CD14-positive monocyte (primary cell): ENCODE data around the gene PGRMC1. TPM values are rescaled to one million over a fixed set of nuclear protein-coding genes. Genes with fewer than 3 reads are reported as not detected.
"Not testable (repeated sequence)": the region's sequence is repeated elsewhere in the genome, so short reads cannot be mapped to it uniquely, and the experiment has no call there.

ENCODE experiments used
- DNase-seq, 3 donors: peaks; one replicate each; pipeline ENCODE4 v3.0.0-alpha.2; 2011 to 2022
- H2AFZ ChIP-seq: 2 replicates; pipeline ENCODE4 v1.6.0; 2012; ENCODE audit warnings: mild to moderate bottlenecking, low read depth, low read length, inconsistent platforms; ENCODE audit not compliant: insufficient read depth, poor library complexity, severe bottlenecking
- H3K27ac ChIP-seq, 2 donors: 1 replicate in 1 of 2; 2 replicates in 1 of 2; pipeline ENCODE4 v1.5.1; 2012 to 2013; ENCODE audit warnings: low read length in 2 of 2, control low read depth in 1 of 2, inconsistent platforms in 1 of 2, low read depth in 1 of 2, mild to moderate bottlenecking in 1 of 2
- H3K27me3 ChIP-seq, 2 donors: one replicate each; pipeline versions ENCODE4 v1.6.0 to v1.6.1; 2011 to 2013; ENCODE audit warnings: low read length in 2 of 2; ENCODE audit not compliant: control insufficient read depth in 2 of 2, insufficient read depth in 2 of 2
- H3K36me3 ChIP-seq, 2 donors: replicated peaks in 1 of 2; 1 replicate in 1 of 2; 2 replicates in 1 of 2; pipeline versions ENCODE4 v1.5.1 to v1.6.1; 2012 to 2013; ENCODE audit warnings: low read length in 2 of 2, control low read depth in 1 of 2, inconsistent platforms in 1 of 2, mild to moderate bottlenecking in 1 of 2; ENCODE audit not compliant: insufficient read depth in 2 of 2, control insufficient read depth in 1 of 2
- H3K4me1 ChIP-seq, 2 donors: 1 replicate in 1 of 2; 2 replicates in 1 of 2; pipeline versions ENCODE4 v1.5.1 to v1.6.1; 2012 to 2013; ENCODE audit warnings: low read length in 2 of 2, control low read depth in 1 of 2, inconsistent platforms in 1 of 2, mild to moderate bottlenecking in 1 of 2, moderate library complexity in 1 of 2; ENCODE audit not compliant: insufficient read depth in 2 of 2, control insufficient read depth in 1 of 2
- H3K4me2 ChIP-seq: replicated peaks from 2 replicates; pipeline ENCODE3; 2012; ENCODE audit warnings: low read length, moderate library complexity, mild to moderate bottlenecking; ENCODE audit not compliant: poor library complexity, severe bottlenecking; ENCODE audit errors: extremely low read depth
- H3K4me3 ChIP-seq, 3 experiments: fragments of 200-600 bp in 1 of 3; sonication (generic) in 1 of 3; replicated peaks in 1 of 3; 1 replicate in 2 of 3; 2 replicates in 1 of 3; pipeline ENCODE4 v1.5.1; 2011 to 2013; ENCODE audit warnings: low read length in 3 of 3, mild to moderate bottlenecking in 3 of 3, control low read depth in 2 of 3, low read depth in 2 of 3, inconsistent platforms in 1 of 3, moderate library complexity in 1 of 3
- H3K79me2 ChIP-seq: 2 replicates; pipeline ENCODE4 v1.6.0; 2012; ENCODE audit warnings: mild to moderate bottlenecking, control low read depth, inconsistent platforms, low read length, moderate library complexity; ENCODE audit not compliant: insufficient read depth
- H3K9ac ChIP-seq: 2 replicates; pipeline ENCODE4 v1.6.0; 2017; ENCODE audit warnings: low read length, mild to moderate bottlenecking; ENCODE audit not compliant: insufficient read depth, poor library complexity, severe bottlenecking
- H3K9me3 ChIP-seq, 2 donors: replicated peaks in 1 of 2; 1 replicate in 1 of 2; 2 replicates in 1 of 2; pipeline versions ENCODE4 v1.5.1 to v1.6.1; 2012 to 2013; ENCODE audit warnings: low read length in 2 of 2, control low read depth in 1 of 2; ENCODE audit not compliant: control insufficient read depth in 1 of 2, insufficient read depth in 1 of 2
- H4K20me1 ChIP-seq: 2 replicates; pipeline ENCODE4 v1.6.0; 2012; ENCODE audit warnings: mild to moderate bottlenecking, low read length, control low read depth, moderate library complexity; ENCODE audit not compliant: insufficient read depth
- H3K27ac Mint-ChIP-seq, 7 donors: one replicate each; pipeline ENCODE4 v1.8.0; 2020; ENCODE audit warnings: mild to moderate bottlenecking in 7 of 7, mixed read lengths in 7 of 7, moderate library complexity in 6 of 7, inconsistent platforms in 2 of 7
- H3K27me3 Mint-ChIP-seq, 3 donors: one replicate each; pipeline ENCODE4 v1.8.0; 2021 to 2022; ENCODE audit warnings: low read depth in 3 of 3, mild to moderate bottlenecking in 3 of 3, mixed read lengths in 3 of 3, moderate library complexity in 3 of 3, inconsistent platforms in 1 of 3
- H3K36me3 Mint-ChIP-seq, 2 donors: one replicate each; pipeline ENCODE4 v1.8.0; 2020; ENCODE audit warnings: mixed read lengths in 2 of 2, inconsistent platforms in 1 of 2, mild to moderate bottlenecking in 1 of 2
- H3K4me1 Mint-ChIP-seq: one replicate; pipeline ENCODE4 v1.8.0; 2020; ENCODE audit warnings: mild to moderate bottlenecking, mixed read lengths
- H3K4me3 Mint-ChIP-seq, 2 donors: one replicate each; pipeline ENCODE4 v1.8.0; 2020; ENCODE audit warnings: mild to moderate bottlenecking in 2 of 2, mixed read lengths in 2 of 2, moderate library complexity in 1 of 2
- H3K9me3 Mint-ChIP-seq, 7 donors: one replicate each; pipeline ENCODE4 v1.8.0; 2020 to 2022; ENCODE audit warnings: mixed read lengths in 7 of 7, mild to moderate bottlenecking in 6 of 7, moderate library complexity in 6 of 7, inconsistent platforms in 2 of 7
- WGBS: methylation state at CpG from one replicate; pipeline ENCODE4 v1.1.5; 2013; ENCODE audit warnings: missing lambda C conversion rate; ENCODE audit not compliant: insufficient coverage; 5-methylcytosine and 5-hydroxymethylcytosine counted together
- intact Hi-C, 2 donors: fragments of 100-400 bp; cut with micrococcal nuclease; formaldehyde crosslinking; loops; one replicate each; pipeline versions ENCODE4 v1.15.0 to v1.15.1; 2023
- polyA plus RNA-seq, 3 donors: library from polyadenylated mRNA; depleted of rRNA in 1 of 3; unstranded in 2 of 3; stranded (reverse) in 1 of 3; fragments of 300-500 nt in 2 of 3; fragments of >200 nt in 1 of 3; fragmentation: Illumina TruSeq in 2 of 3; gene quantifications; 1 replicate in 2 of 3; 2 replicates in 1 of 3; pipeline ENCODE4 v1.2.3, GENCODE V29; 2012 to 2021
- TF ChIP-seq, protein P1 (sequence below): fragments of 200-600 bp; IDR thresholded peaks from one replicate; pipeline ENCODE4 v1.8.0; 2022; ENCODE audit warnings: antibody characterized with exemption, mild to moderate bottlenecking

PGRMC1 gene
- polyA plus RNA-seq, 3 donors = 13.8 to 43.6 (median 39.4) TPM

DNA sequence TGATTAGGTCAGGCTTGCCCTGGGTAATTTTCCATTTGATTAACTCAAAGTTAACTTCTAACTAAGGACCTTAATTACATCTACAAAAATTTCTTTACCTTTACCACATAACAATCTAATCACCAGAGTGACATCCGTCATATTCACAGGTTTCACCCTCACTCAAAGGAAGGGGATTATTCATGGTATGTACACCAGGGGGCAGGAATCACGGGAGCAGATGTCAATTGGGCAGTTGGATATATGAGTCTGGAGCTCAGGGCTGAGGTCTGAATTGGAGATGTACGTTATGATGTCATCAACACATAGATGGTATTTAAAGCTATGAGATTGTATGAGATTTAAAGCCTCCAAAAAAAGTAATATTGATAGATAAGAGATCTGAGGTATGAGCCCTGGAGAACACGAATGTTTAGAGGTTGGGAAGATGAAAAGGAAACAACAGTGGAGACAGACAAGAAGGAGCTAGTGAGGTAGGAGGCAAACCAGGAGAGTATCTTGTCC, 52.9 kb downstream of the PGRMC1 start:
- 77% methylated on average over 3 of the region's 4 CpGs for WGBS
- Mint-ChIP-seq H3K9me3 (no peaks in the 10 kb centered on the region), H3K4me3 (no peak overlapping the region), H3K36me3 (no peaks in the 10 kb centered on the region), H3K27ac (no peak overlapping the region), H3K27me3 (peaks cover 4 to 8% (median 8%) of the 10 kb centered on the region in 3 donors), H3K4me1 (no peaks in the 10 kb centered on the region)
- Histone ChIP-seq H3K79me2 (no peaks in the 10 kb centered on the region), H3K9ac (no peak overlapping the region), H3K36me3 (no peaks in the 10 kb centered on the region), H4K20me1 (no peaks in the 10 kb centered on the region), H3K27me3 (no peaks in the 10 kb centered on the region), H3K9me3 (no peaks in the 10 kb centered on the region), H3K4me2 (no peak overlapping the region), H3K4me3 (no peak overlapping the region), H3K4me1 (no peaks in the 10 kb centered on the region), H2AFZ (no peak overlapping the region), H3K27ac (no peak overlapping the region)
- TF ChIP-seq, protein P1, sequence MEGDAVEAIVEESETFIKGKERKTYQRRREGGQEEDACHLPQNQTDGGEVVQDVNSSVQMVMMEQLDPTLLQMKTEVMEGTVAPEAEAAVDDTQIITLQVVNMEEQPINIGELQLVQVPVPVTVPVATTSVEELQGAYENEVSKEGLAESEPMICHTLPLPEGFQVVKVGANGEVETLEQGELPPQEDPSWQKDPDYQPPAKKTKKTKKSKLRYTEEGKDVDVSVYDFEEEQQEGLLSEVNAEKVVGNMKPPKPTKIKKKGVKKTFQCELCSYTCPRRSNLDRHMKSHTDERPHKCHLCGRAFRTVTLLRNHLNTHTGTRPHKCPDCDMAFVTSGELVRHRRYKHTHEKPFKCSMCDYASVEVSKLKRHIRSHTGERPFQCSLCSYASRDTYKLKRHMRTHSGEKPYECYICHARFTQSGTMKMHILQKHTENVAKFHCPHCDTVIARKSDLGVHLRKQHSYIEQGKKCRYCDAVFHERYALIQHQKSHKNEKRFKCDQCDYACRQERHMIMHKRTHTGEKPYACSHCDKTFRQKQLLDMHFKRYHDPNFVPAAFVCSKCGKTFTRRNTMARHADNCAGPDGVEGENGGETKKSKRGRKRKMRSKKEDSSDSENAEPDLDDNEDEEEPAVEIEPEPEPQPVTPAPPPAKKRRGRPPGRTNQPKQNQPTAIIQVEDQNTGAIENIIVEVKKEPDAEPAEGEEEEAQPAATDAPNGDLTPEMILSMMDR = no peak
- intact Hi-C loops = no loop called here
- DNase-seq = no peak

DNA sequence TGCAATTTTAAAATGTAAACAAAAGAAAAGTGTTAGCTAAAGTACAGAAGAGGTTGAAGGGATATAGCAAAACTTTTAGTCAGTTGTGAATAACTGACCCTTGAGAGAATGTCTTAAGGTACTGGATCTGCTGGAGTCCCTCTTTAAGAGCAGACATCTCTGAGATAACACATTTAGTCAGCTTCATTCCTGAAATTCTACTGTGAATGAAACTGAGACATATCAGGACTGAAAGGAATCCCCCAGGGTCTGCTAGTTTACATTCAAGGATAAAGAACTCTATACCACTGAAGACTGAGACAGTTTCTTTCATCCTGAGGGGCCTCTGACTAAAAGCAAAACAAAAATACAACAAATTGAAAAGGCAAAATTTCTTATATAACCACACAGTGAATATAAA, 54.4 kb downstream of the PGRMC1 start:
- H3K4me1 ChIP-seq = no peaks in the 10 kb centered on the region
- no peak for DNase-seq
- Mint-ChIP-seq H3K9me3 (no peaks in the 10 kb centered on the region), H3K4me1 (peaks cover 2% of the 10 kb centered on the region), H3K36me3 (no peaks in the 10 kb centered on the region), H3K27ac (no peak overlapping the region), H3K4me3 (no peak overlapping the region), H3K27me3 (peaks cover 6 to 12% (median 8%) of the 10 kb centered on the region in 3 donors)
- H3K4me2 ChIP-seq = no peak overlapping the region
- intact Hi-C loops = no loop called here
- TF ChIP-seq, protein P1 = no peak
- no peak overlapping the region for H3K27ac ChIP-seq
- H3K27me3 ChIP-seq = no peaks in the 10 kb centered on the region
- no peak overlapping the region for H3K4me3 ChIP-seq
- no peaks in the 10 kb centered on the region for H4K20me1 ChIP-seq
- no peak overlapping the region for H3K9ac ChIP-seq
- no peaks in the 10 kb centered on the region for H3K79me2 ChIP-seq
- H3K36me3 ChIP-seq = no peaks in the 10 kb centered on the region
- H3K9me3 ChIP-seq = no peaks in the 10 kb centered on the region
- no peak overlapping the region for H2AFZ ChIP-seq

GRCh38 chrX:119291246-119291645, 55.2 kb downstream of the PGRMC1 start:
- H3K4me1 ChIP-seq, H3K27me3 ChIP-seq, H3K4me3 Mint-ChIP-seq, DNase-seq, H4K20me1 ChIP-seq, H3K9me3 Mint-ChIP-seq, H3K4me2 ChIP-seq, H3K4me3 ChIP-seq, H2AFZ ChIP-seq, H3K36me3 ChIP-seq, H3K27ac Mint-ChIP-seq, H3K79me2 ChIP-seq, H3K36me3 Mint-ChIP-seq, H3K9ac ChIP-seq, H3K4me1 Mint-ChIP-seq, intact Hi-C loops, H3K27ac ChIP-seq, H3K9me3 ChIP-seq: not testable (repeated sequence)
- WGBS = no CpG with 5 or more reads among the region's 2 CpGs
- peaks cover 6 to 13% (median 8%) of the 10 kb centered on the region in 3 donors for H3K27me3 Mint-ChIP-seq
